ENCODE measurements around the gene SMIM24.

The SMIM24 gene

DNA sequence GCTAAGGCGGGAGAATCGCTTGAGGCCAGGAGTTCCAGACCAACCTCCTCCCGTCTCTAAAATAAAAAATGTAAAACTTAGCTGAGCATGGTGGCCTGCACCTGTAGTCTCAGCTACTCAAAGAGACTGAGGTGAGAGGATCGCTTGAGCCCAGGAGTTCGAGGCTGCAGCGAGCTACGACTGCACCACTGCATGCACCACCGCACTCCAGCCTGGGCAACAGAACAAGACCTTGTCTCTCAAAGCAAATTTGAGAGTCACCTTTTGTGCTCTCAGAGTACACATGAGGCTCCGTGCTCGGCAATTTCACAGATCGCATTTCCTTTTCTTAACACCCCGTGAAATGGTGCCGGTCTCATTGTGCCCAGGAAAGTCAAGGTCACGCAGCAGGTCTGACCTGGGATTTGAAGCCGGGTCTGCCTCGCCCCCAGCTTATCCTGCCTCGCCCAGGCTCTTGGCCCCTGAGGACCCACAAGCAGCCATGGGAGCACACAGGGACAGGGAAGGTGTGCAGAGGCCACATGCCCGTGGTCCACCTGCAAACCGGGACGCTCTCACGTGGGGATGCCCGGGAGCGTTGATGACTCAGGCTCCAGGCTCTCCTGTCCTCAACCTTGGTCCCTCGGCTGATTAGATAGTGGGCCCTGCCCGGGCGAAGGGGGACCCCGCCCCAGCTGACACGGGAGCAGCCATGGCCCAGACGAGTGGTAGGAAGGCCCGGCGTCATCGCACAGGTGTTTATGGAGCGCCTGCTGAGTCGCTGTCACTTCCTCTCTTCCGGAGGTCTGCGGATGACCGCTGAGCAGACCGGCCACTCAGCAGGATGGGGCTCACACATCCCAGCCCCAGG lies 1.1 kb upstream of the SMIM24 start:
- DNase-seq (ENCODE audit: low read depth) = no peak
- no peak overlapping the region for H3K4me3 ChIP-seq (replicated peaks; ENCODE audit: low read depth, low read length)
- no peak for TF ChIP-seq CTCF (IDR thresholded peaks at IDR 0.05; ENCODE audit: low read length, missing control alignments)

DNA sequence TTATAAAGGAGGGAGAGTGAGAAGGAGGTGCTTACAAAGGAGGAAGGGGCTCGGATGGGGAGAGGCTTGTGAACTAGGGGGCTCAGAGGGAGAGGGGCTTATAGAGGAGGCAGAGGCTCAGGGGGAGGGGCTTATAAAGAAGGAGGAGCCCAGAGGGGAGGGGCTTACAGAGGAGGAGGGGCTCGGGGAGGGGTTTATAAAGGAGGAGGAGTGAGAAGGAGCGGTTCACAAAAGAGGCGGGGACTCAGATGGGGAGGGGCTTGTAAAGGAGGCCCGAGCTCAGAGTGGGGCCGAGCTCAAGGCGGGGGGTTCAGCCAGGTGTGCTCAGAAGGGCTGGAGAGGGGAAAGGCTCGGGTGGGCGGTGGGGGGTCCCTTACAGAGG lies 500 bp downstream of the SMIM24 start:
- no peak for DNase-seq (ENCODE audit: low read depth)
- H3K4me3 ChIP-seq (replicated peaks; ENCODE audit: low read depth, low read length) = no peak overlapping the region
- TF ChIP-seq CTCF (IDR thresholded peaks at IDR 0.05; ENCODE audit: low read length, missing control alignments) = no peak

DNA sequence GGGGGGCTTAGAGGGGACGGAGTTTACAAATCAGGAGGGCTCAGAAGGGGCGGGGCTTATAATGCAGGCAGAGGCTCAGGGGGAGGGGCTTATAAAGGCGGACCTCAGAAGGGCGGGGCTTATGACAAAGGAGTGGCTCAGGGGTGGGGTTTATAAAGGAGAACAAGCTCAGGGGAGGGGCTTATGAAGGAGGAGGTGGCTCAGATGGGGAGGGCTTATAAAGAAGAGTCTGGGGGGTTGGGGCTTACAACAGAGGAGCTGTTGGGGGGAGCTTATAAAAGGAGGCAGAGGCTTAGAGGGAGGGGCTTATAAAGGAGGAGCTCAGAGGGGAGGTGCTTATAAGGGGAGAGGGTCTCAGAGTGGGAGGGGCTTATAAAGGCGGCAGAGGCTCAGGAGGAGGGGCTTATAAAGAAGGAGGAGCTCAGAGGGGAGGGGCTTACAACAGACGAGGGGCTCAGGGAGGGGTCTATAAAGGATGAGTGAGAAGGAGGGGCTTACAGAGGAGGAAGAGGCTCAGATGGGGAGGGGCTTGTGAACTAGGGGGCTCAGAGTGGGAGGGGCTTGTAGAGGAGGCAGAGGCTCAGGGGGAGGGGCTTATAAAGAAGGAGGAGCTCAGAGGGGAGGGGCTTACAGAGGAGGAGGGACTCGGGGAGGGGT lies 1.0 kb downstream of the SMIM24 start:
- no peak overlapping the region for H3K4me3 ChIP-seq (replicated peaks; ENCODE audit: low read depth, low read length)
- DNase-seq (ENCODE audit: low read depth) = no peak
- no peak for TF ChIP-seq CTCF (IDR thresholded peaks at IDR 0.05; ENCODE audit: low read length, missing control alignments)

DNA sequence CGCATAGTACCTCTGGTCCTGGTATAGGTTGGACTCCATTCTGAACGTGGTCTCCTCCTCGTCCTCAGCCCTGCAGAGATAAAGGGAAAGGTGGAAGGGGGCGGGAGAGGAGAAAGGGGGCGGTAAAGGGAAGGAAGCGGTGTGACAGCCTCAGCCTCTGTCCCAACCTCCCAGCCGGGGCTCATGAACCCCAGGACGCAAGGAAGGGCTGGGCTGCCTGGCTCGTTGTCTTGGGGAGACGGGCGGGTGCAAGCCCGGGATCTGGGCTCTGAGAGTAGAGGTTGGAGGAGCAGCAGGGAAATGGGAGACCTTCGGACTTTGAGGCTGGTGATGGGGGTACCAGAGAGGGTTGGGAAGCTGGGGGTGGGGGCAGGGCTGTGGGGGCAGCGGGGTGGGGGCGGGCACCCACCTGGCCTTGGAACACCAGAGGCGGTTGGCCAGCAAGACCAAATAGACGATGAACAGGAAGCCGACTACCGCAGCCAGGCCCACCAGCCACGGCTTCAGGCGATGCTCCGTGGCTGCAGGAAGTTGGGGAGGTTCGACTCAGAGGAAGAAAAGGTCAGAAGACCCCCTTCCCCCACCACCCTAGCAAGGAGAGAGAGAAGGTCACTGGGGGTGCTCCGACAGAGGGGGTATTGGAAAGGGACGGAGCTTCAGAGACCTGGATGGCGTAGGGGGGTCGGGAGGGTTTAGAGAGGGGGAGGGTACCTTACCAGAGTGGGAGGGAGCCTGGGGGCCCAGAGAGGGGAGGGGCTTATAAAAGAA lies 1.7 kb downstream of the SMIM24 start:
- H3K4me3 ChIP-seq (replicated peaks; ENCODE audit: low read depth, low read length) = no peak overlapping the region
- TF ChIP-seq CTCF (IDR thresholded peaks at IDR 0.05; ENCODE audit: low read length, missing control alignments) = no peak
- no peak for DNase-seq (ENCODE audit: low read depth)

- TF ChIP-seq CTCF (IDR thresholded peaks at IDR 0.05; ENCODE audit: low read length, missing control alignments) = no peak
- no peak overlapping the region for H3K4me3 ChIP-seq (replicated peaks; ENCODE audit: low read depth, low read length)
- no peak for DNase-seq (ENCODE audit: low read depth)
Observed at GRCh38 chr19:3477951-3478350, 2.4 kb downstream of the SMIM24 start.

GRCh38 chr19:3477506-3477905 lies 2.8 kb downstream of the SMIM24 start:
- DNase-seq (ENCODE audit: low read depth) = no peak
- H3K4me3 ChIP-seq (replicated peaks; ENCODE audit: low read depth, low read length) = no peak overlapping the region
- no peak for TF ChIP-seq CTCF (IDR thresholded peaks at IDR 0.05; ENCODE audit: low read length, missing control alignments)

Measured in fibroblast of pulmonary artery (primary cell).